GM10266 (cell line): ENCODE data around the gene PTPRA.

ENCODE experiments used
- DNase-seq: peaks from one replicate; pipeline ENCODE4 v3.0.0; 2012; ENCODE audit errors: extremely low spot score
- CTCF ChIP-seq: IDR thresholded peaks from 2 replicates; pipeline ENCODE4 v1.5.1; 2012; ENCODE audit warnings: mild to moderate bottlenecking, low read depth; ENCODE audit not compliant: control insufficient read depth, insufficient read depth; ENCODE audit errors: missing control alignments

PTPRA gene

GRCh38 chr20:2955257-2955970, 82.1 kb downstream of the PTPRA start:
- peak; percentile 20 for DNase-seq
- no peak for TF ChIP-seq CTCF

GRCh38 chr20:2956480-2956879, 83.2 kb downstream of the PTPRA start:
- no peak for TF ChIP-seq CTCF

GRCh38 chr20:2967841-2968240, 94.6 kb downstream of the PTPRA start:
- TF ChIP-seq CTCF, result no peak
- DNase-seq, result no peak

More at GRCh38 chr20:2956480-2956879, 83.2 kb downstream of the PTPRA start:
- DNase-seq, result no peak

- no peak for DNase-seq
- TF ChIP-seq CTCF, result no peak
Measured at GRCh38 chr20:2972126-2972525, 98.8 kb downstream of the PTPRA start.

GRCh38 chr20:2973574-2973973, 100.3 kb downstream of the PTPRA start:
- no peak for DNase-seq
- TF ChIP-seq CTCF, result no peak

- no peak for DNase-seq
- TF ChIP-seq CTCF, result no peak
Measured at GRCh38 chr20:2978519-2978918, 105.2 kb downstream of the PTPRA start.

- DNase-seq, result no peak
- TF ChIP-seq CTCF, result no peak
Measured at GRCh38 chr20:2981646-2982045, 108.4 kb downstream of the PTPRA start.
